Gastroesophageal sphincter (tissue), 3 donors: ENCODE results near the gene ARFGEF2.

Experiments
- CTCF ChIP-seq, 4 experiments: fragments of 200-600 bp in 2 of 4; fragments of 450-650 bp in 2 of 4; sonication (generic) in 1 of 4; IDR thresholded peaks; one replicate each; pipeline ENCODE4 v1.5.1; 2017 to 2019; ENCODE audit warnings: antibody characterized with exemption in 4 of 4, mild to moderate bottlenecking in 2 of 4, moderate library complexity in 2 of 4
- POLR2A ChIP-seq, 2 donors: fragments of 450-650 bp; IDR thresholded peaks; one replicate each; pipeline ENCODE4 v1.6.1; 2017; ENCODE audit warnings: antibody characterized with exemption in 2 of 2, mild to moderate bottlenecking in 2 of 2, moderate library complexity in 1 of 2

GRCh38 chr20:49001741-49002140, 80.2 kb downstream of the ARFGEF2 start:
- TF ChIP-seq POLR2A (IDR thresholded peaks at IDR 0.05) (no peak), CTCF (IDR thresholded peaks at IDR 0.05) (no peak)
